ENCODE results near the gene RB1. TPM values are rescaled to one million over a fixed set of nuclear protein-coding genes. Genes with fewer than 3 reads are reported as not detected.

The RB1 gene
- polyA plus RNA-seq (ENCODE audit: insufficient read length), result 59.2 TPM

- peak; percentile 73 for DNase-seq (ENCODE audit: low read depth)
Measured at GRCh38 chr13:48303359-48304142, at the start of gene RB1. Gene RB1 (plus strand): TSS chr13:48303751. CDS start chr13:48303913, 162 bp downstream.

- DNase-seq (ENCODE audit: low read depth), result no peak
Measured at GRCh38 chr13:48253849-48254248, 49.7 kb upstream of the RB1 start.

DNA sequence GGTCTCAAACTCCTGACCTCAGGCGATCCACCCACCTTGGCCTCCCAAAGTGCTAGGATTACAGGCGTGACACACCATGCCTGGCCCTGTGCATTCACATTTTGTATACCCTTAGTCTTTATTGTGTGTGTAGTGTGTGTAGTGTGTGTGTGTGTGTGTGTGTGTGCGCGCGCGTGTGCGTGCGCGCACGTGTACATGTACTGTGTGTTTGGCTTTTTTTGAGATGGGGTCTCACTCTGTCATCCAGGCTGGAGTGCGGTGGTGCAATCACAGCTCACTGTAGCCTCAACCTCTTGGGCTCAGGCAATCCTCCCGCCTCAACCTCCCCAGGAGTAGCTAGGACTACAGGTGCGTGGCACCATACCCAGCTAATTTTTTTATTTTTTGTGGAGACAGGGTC lies 48.5 kb upstream of the RB1 start:
- no peak for DNase-seq (ENCODE audit: low read depth)

GRCh38 chr13:48255954-48256353 lies 47.6 kb upstream of the RB1 start:
- no peak for DNase-seq (ENCODE audit: low read depth)

DNA sequence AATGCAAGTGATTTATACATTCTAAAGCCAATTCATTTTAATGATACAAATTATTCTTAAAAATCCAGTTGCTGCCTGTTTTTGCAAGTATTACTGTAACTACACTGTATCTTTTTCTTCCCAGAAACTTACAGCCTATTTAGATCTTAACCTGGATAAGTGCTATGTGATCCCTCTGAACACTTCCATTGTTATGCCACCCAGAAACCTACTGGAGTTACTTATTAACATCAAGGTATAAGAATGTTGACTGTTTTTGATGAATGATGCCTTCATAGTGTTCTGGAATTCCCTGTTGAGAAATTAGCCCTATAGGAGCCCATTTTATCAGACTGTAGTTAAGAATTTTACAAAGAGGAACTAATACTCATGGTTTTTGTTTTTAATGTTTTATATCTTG lies 45.5 kb upstream of the RB1 start:
- no peak for DNase-seq (ENCODE audit: low read depth)

DNA sequence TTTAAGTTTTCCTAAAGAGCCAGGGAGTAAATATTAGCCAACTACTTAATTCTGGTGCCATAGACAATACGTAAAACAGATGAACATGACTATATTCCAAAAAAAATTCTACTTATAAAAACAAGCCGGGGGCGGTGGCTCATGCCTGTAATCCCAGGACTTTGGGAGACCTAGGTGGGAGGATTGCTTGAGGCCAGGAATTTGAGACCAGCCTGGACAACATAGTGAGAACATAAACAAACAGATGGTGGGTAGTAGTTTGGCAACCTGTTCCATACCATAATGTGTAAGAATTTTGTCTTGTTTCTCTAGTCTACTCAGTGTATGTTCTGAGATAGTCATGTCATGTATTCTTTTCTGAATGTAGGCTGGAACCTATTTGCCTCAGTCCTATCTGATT lies 45.1 kb upstream of the RB1 start:
- DNase-seq (ENCODE audit: low read depth), result no peak

DNA sequence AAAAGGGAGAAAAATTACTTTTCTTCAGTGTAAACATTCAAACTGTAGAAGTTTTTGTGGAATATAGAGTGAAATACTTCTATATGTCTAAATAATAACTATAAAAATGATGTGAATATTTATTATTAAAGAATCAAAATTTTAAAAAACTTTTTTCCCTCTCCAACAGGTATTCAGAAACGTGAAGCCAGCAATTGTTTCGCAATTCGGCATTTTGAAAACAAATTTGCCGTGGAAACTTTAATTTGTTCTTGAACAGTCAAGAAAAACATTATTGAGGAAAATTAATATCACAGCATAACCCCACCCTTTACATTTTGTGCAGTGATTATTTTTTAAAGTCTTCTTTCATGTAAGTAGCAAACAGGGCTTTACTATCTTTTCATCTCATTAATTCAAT lies 42.6 kb upstream of the RB1 start:
- DNase-seq (ENCODE audit: low read depth), result no peak

DNA sequence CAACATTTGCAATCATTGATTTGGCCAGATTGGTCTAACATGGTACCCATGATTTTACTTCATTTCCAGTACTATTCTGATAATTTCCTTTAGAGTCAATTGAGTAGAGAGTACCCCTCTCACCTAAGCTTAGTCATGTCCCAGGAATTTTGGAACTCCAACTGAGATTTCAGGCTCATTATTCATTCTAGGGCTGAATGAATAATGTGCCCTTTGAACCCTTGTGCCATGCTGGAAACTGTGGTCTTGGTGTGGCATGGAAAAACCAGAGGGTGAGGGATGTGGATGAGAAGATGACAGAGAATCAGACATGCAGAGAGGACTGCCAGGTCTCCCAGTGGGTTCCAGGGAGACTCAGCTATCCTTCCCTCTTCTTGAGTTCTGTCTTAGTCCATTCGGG lies 40.4 kb upstream of the RB1 start:
- DNase-seq (ENCODE audit: low read depth), result no peak

- DNase-seq (ENCODE audit: low read depth), result no peak
Measured at GRCh38 chr13:48264058-48264457, 39.5 kb upstream of the RB1 start.

DNA sequence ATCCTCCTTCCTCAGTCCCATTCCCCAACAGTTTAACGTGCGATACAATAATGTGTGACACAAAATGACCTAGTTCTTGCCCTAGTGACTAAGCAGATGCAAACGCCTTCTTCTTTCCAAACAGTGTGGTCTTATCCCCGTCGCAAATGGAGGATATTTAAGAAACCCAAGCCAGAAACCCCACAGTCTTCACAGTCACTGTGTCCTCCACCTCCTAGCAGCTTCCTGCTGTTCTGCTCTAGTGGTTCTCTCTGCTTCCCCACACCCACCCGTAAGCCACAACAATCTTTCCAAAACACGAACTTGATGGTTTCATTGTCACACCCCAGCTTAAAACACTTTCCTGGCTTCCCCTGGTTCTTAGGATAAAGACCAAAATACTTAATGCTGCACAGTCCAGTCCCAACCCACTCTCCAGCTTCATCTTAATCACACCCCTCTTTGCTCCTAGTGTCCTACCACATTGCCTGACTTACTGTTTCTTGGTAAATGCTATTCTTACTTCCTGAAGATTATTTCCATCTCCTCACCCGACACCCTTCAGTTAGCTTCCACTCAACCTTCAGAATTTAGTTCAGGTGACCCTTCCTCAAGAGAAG lies 38.2 kb upstream of the RB1 start:
- DNase-seq (ENCODE audit: low read depth), result no peak

- DNase-seq (ENCODE audit: low read depth), result no peak
Measured at GRCh38 chr13:48266150-48266549, 37.4 kb upstream of the RB1 start.

DNA sequence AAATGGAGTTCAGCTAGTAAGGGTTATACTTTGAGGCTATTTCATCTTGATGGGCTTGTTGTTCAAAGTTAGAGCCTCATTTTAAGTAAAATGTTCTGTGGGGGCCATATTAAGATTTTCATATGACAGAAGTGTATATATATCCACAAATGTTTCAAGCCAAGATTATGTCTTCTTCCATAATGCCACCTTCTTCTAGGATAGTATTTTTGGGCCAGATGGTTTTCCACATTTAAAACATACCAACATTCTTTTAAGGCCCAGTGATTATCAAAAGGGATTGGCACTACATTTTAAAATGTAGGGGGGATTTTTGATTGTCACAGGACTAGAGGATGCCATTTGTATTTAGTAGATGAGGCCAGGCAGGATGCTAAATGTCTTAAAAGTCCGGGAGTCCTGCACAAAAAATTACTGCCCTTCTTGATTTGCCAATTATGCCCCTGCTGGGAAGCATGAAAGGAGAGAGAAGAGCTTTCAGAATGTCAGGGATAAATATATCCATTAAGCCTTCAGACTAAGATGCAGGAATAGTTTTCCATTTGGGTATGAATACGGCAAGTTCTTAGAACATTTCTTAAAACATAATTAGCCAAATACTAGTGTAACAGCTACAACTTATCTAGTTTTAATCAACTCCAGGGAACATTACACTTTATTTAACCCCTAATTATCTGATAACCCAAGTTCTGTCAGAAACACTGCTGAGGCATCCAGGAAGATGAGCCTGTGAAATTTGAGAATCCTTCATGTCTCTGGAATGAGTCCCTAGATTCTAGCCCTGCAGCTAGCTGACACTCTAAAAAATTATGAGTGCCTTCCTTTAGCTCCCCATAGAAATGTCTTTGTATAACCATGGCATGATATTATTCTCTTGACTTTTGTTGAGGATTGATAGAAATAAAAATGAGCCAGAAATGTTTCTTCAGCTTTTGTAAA lies 36.6 kb upstream of the RB1 start:
- no peak for DNase-seq (ENCODE audit: low read depth)

DNA sequence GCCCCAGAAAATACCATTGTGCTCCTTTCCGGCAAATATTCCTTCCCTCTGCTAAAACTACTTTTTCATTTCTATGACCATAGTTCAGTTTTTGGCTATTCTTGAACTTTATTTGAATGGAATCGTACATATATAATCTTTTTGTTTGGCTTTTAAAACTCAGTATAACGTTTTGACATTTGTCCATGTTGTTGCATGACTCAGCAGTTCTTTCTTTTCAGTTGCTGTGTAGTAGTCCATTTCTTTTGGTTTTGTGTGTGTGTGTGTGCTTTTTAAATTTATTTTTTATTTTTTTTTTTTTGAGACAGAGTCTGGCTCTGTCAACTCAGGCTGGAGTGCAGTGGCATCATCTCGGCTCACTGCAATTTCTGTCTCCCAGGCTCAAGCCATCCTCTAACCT lies 35.5 kb upstream of the RB1 start:
- no peak for DNase-seq (ENCODE audit: low read depth)

- DNase-seq (ENCODE audit: low read depth), result no peak
Measured at GRCh38 chr13:48273346-48273745, 30.2 kb upstream of the RB1 start.

- no peak for DNase-seq (ENCODE audit: low read depth)
Measured at GRCh38 chr13:48275507-48275906, 28.0 kb upstream of the RB1 start.

DNA sequence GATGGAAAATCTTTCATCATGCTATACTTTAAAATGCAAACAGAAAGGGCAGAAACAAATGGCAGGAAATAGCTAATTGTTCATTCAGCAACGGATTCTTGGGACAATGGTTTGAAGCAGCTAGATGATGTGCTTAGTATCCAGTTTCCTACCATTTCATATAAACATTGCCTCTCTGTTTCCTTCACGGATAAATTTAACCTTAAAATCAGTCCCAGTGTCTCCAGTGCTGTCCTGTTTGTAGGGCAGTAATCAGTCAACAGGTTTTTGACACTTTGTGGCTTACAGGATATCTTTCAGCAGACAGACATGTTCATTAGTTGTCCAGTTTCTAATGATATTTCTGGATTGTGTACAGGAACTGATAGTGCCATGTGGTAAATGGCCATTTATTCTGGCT lies 24.7 kb upstream of the RB1 start:
- DNase-seq (ENCODE audit: low read depth), result no peak

- no peak for DNase-seq (ENCODE audit: low read depth)
Measured at GRCh38 chr13:48281556-48281955, 22.0 kb upstream of the RB1 start.

GRCh38 chr13:48291730-48292129 lies 11.8 kb upstream of the RB1 start:
- no peak for DNase-seq (ENCODE audit: low read depth)

DNA sequence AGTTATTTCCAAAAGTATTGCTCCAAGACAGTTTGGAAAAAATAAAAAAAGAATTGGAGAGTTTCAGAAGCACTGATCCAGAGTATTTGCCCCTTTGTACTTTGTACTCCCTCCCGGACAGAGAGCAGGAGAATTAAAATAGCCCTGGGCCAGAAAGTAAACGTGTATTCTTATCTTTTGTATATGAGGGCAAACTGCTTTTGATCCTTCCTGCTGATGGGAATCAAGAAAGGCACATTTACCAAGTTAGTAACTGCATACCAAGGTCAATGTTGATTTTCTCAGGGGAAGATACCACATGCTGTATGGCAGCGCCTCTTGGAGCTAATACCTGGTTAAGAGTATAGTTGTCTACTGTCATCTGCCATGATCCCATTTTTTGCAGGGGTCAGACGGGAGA lies 10.9 kb upstream of the RB1 start:
- DNase-seq (ENCODE audit: low read depth), result no peak

GRCh38 chr13:48294653-48295052 lies 8.9 kb upstream of the RB1 start:
- DNase-seq (ENCODE audit: low read depth), result no peak

DNA sequence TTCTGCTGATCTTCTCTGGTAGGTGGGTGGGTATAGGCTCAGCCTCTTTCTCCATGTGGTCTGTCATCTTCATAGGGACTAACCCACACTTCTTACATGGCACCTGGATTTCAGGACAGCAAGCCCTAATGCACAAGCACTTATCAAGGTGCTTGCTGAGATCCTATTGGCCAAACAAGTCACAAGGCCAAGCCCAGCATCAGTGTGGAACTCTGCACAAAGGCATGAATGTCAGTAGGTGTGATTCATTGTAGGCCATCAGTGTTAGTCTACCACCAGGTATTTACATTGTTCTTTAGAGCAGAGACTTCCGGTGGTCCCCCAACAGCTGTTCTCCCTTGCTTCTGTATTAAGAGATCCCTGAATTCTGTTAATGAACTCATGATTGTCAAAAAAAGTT lies 8.3 kb upstream of the RB1 start:
- DNase-seq (ENCODE audit: low read depth), result no peak

DNA sequence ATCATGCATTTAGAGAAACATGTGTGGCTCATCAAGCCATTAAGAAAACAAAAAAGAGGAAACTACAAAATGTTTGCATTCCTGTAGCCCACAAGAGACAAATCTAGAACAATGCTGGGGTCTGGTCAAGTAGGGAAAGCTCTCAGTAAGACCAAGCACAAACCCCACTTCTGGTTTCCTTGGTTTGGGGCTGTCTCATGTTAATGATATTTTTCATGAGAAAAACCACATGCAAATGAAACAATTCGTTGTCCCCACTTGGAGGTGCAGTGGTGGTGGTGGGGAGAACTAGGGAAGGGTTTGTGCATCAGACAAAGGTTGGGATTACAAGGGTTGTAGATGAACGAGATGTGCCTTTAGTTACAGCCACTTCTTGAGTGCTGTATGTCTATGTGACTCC lies 7.0 kb upstream of the RB1 start:
- no peak for DNase-seq (ENCODE audit: low read depth)
